Mucosa of stomach (tissue), 1 donor: ENCODE measurements around the gene TCF7L2.

Experiments used
- H3K27me3 ChIP-seq: one replicate; pipeline ENCODE4 v1.7.0; 2013; ENCODE audit warnings: mild to moderate bottlenecking, low read length; ENCODE audit not compliant: control insufficient read depth, insufficient read depth
- H3K36me3 ChIP-seq: one replicate; pipeline ENCODE4 v1.7.0; 2013; ENCODE audit warnings: low read length; ENCODE audit not compliant: control insufficient read depth, insufficient read depth
- H3K4me1 ChIP-seq: one replicate; pipeline ENCODE4 v1.7.0; 2013; ENCODE audit warnings: mild to moderate bottlenecking, low read length; ENCODE audit not compliant: control insufficient read depth, insufficient read depth
- H3K4me3 ChIP-seq: one replicate; pipeline ENCODE4 v1.7.0; 2013; ENCODE audit warnings: low read length
- H3K9ac ChIP-seq: one replicate; pipeline ENCODE4 v1.7.0; 2013; ENCODE audit warnings: mild to moderate bottlenecking, low read length, moderate library complexity
- H3K9me3 ChIP-seq: one replicate; pipeline ENCODE4 v1.7.0; 2013; ENCODE audit warnings: mild to moderate bottlenecking, low read length, moderate library complexity; ENCODE audit not compliant: control insufficient read depth
- donor health status: Pancreatic carcinoma.

TCF7L2 gene

GRCh38 chr10:113033991-113034390 is 83.9 kb downstream of the TCF7L2 start:
- H3K36me3 ChIP-seq, result no peaks in the 10 kb centered on the region
- H3K9ac ChIP-seq, result no peak overlapping the region
- H3K4me1 ChIP-seq, result peaks cover 59% of the 10 kb centered on the region
- no peaks in the 10 kb centered on the region for H3K27me3 ChIP-seq
- H3K9me3 ChIP-seq, result no peaks in the 10 kb centered on the region
- no peak overlapping the region for H3K4me3 ChIP-seq

- Histone ChIP-seq H3K4me3 (no peak overlapping the region), H3K9ac (no peak overlapping the region), H3K27me3 (no peaks in the 10 kb centered on the region), H3K9me3 (no peaks in the 10 kb centered on the region), H3K36me3 (no peaks in the 10 kb centered on the region), H3K4me1 (peaks cover 48% of the 10 kb centered on the region)
These were observed 85.8 kb downstream of the TCF7L2 start for GRCh38 chr10:113035732-113036312.

- Histone ChIP-seq H3K36me3 (no peaks in the 10 kb centered on the region), H3K9ac (no peak overlapping the region), H3K4me3 (no peak overlapping the region), H3K4me1 (peaks cover 45% of the 10 kb centered on the region), H3K27me3 (no peaks in the 10 kb centered on the region), H3K9me3 (no peaks in the 10 kb centered on the region)
These were observed 86.6 kb downstream of the TCF7L2 start for GRCh38 chr10:113036619-113037018.

GRCh38 chr10:113037218-113037617 is 87.2 kb downstream of the TCF7L2 start:
- Histone ChIP-seq H3K9ac (no peak overlapping the region), H3K9me3 (no peaks in the 10 kb centered on the region)

GRCh38 chr10:113038183-113038582 is 88.1 kb downstream of the TCF7L2 start:
- H3K9ac ChIP-seq, result no peak overlapping the region
- H3K36me3 ChIP-seq, result peaks cover 4% of the 10 kb centered on the region
- no peaks in the 10 kb centered on the region for H3K27me3 ChIP-seq
- H3K4me1 ChIP-seq, result peaks cover 60% of the 10 kb centered on the region
- no peaks in the 10 kb centered on the region for H3K9me3 ChIP-seq
- no peak overlapping the region for H3K4me3 ChIP-seq

More at GRCh38 chr10:113037218-113037617, 87.2 kb downstream of the TCF7L2 start:
- peaks cover 50% of the 10 kb centered on the region for H3K4me1 ChIP-seq
- no peak overlapping the region for H3K4me3 ChIP-seq
- H3K27me3 ChIP-seq, result no peaks in the 10 kb centered on the region
- no peaks in the 10 kb centered on the region for H3K36me3 ChIP-seq

- Histone ChIP-seq H3K27me3 (no peaks in the 10 kb centered on the region), H3K9me3 (no peaks in the 10 kb centered on the region), H3K9ac (no peak overlapping the region), H3K4me3 (no peak overlapping the region), H3K36me3 (peaks cover 4% of the 10 kb centered on the region), H3K4me1 (peaks cover 68% of the 10 kb centered on the region)
These were observed 88.9 kb downstream of the TCF7L2 start for GRCh38 chr10:113038985-113039384.

- Histone ChIP-seq H3K27me3 (no peaks in the 10 kb centered on the region), H3K9me3 (no peaks in the 10 kb centered on the region), H3K4me3 (no peak overlapping the region), H3K4me1 (peaks cover 67% of the 10 kb centered on the region), H3K36me3 (peaks cover 4% of the 10 kb centered on the region), H3K9ac (no peak overlapping the region)
These were observed 91.3 kb downstream of the TCF7L2 start for GRCh38 chr10:113041324-113041723.

GRCh38 chr10:113041841-113042750 is 92.0 kb downstream of the TCF7L2 start:
- no peaks in the 10 kb centered on the region for H3K27me3 ChIP-seq
- H3K4me3 ChIP-seq, result no peak overlapping the region
- no peaks in the 10 kb centered on the region for H3K9me3 ChIP-seq
- no peak overlapping the region for H3K9ac ChIP-seq
- peaks cover 60% of the 10 kb centered on the region for H3K4me1 ChIP-seq
- peaks cover 4% of the 10 kb centered on the region for H3K36me3 ChIP-seq

- Histone ChIP-seq H3K27me3 (no peaks in the 10 kb centered on the region), H3K4me3 (no peak overlapping the region), H3K36me3 (peaks cover 4% of the 10 kb centered on the region), H3K9ac (no peak overlapping the region), H3K9me3 (no peaks in the 10 kb centered on the region), H3K4me1 (peaks cover 57% of the 10 kb centered on the region)
These were observed 92.8 kb downstream of the TCF7L2 start for GRCh38 chr10:113042868-113043267.

GRCh38 chr10:113044016-113044755 is 94.1 kb downstream of the TCF7L2 start:
- no peak overlapping the region for H3K4me3 ChIP-seq
- H3K36me3 ChIP-seq, result peaks cover 8% of the 10 kb centered on the region
- H3K4me1 ChIP-seq, result peaks cover 59% of the 10 kb centered on the region
- no peak overlapping the region for H3K9ac ChIP-seq
- no peaks in the 10 kb centered on the region for H3K9me3 ChIP-seq
- H3K27me3 ChIP-seq, result no peaks in the 10 kb centered on the region

- no peak overlapping the region for H3K4me3 ChIP-seq
- peaks cover 62% of the 10 kb centered on the region for H3K4me1 ChIP-seq
- H3K27me3 ChIP-seq, result no peaks in the 10 kb centered on the region
- H3K9me3 ChIP-seq, result no peaks in the 10 kb centered on the region
- peaks cover 8% of the 10 kb centered on the region for H3K36me3 ChIP-seq
- H3K9ac ChIP-seq, result no peak overlapping the region
These were observed 95.4 kb downstream of the TCF7L2 start for GRCh38 chr10:113045147-113046055.
